HG03457 (cell line): ENCODE data around the gene HJURP.

Experiments
- ATAC-seq: cut with Tn5 transposase; IDR thresholded peaks from one replicate; pipeline ENCODE4 v1.9.1; 2021; ENCODE audit warnings: moderate number of reproducible peaks; ENCODE audit not compliant: unreplicated experiment

HJURP gene

DNA sequence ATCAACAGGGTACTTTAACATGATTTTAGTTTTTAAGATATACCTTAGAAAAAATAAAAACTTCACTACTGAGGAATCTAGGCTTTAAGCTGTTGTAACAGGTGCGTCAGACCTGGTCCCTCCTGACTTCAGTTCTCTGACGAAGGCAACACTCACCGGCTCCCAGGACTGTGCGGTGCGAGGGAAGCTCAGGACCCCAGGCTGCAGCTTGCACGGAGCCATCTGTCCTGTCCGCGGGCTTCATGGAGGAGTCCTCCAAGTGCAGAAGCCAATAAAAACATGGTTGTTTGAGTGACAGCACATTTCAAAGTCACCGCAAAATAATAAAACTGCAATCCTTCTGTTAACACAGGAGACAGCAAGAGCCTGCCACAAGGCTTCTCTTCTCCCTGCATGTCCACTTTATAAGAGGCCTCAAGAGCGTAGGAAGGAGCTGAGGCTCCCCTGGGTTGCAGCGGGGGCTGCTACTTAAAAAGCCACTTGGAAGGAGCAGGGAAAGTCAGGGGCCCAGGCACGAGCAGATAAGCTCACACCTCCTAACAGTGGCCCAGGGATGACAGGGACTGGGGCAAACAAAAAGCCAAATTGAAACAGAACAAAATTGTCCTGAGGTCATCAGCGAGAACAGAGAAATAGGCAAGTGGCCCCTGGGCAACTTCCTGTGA, 4.6 kb downstream of the HJURP start:
- ATAC-seq = no peak

DNA sequence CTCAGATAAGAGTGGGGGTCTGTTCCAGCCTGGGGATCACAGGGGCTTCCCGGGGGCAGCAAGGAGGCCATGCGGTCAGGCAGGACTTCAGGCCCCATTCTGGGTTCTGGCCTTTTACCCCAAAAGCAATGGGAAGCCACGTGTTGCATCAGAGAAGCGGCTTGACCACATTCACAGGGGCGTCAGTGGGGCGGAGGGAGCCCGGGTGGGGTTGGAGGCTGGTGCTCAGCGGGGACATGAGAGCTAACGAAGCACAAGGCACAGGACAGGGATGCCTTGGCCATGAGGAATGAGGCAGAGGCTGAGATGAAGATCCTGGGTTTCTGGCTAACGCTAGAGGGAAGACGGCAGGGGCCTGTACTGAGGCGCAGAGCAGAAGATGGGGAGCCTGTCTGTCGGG, 6.1 kb downstream of the HJURP start:
- ATAC-seq = no peak

DNA sequence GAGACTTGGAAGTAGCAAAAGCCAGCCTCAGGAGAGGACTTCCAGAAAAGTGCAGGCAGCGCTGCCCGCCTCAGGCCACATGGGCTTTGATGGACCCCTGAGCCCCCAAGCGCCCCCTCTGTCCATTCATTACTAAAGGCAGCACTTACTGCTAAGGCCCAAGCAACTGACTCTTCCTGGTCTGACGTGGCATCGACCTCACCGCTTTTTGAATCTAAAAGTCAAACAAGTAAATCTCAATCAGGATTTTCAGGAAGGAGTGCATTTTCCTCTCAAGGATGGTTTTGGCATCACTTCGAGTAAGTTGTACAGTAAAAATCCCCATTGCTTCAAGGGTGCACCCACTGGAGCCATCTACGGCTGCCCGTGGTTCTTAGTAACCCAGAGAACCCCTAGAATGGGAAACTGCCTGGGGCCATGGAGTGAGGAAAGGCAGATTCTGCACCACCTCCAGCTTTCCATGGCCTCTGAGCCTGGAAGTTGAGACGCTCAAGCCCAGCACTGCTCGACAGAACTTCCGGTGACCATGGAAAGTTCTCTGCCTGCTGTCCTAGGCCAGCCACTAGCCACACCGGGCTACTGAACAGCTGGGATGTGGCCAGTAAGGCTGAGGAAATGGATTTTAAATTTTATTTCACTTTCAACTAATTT, 7.0 kb downstream of the HJURP start:
- ATAC-seq = no peak

DNA sequence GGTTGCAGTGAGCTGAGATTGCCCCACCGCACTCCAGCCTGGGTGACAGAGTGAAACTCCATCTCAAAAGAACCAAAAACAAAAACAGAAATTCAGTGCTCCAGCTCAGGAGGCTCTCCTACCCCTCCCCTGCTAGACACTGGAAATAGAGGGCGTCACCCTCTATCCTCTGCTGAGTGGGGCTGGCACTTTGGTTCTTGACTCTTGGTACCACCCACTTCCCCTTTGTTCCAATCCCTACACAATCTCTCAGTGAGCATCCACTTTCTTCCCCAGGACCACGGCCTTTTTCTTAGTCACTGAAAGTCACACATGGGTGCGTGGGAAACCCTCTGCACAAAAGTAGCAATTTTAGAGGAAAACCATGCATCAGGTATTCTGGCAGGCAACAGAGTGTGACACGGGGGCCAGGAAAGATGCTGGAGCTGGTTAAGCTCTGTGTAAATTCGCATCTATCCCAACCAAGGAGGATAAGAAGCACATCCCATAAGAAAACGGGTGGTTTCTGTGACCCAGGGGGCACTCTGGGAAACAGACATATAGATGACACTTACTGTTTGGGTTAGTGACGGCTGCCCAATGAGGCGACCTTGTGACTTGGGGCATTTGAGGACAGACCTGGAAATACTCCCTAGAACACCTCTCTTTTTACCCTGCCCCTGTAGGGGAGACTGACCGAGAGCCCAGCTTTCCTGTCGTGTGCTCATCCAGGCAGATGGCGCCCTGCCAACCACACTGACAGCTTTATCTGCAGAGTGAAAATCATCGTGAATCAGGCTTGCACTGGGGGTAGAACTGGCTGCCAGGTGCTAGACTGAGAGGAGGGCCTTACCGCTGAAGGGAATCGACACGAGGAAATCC, 7.7 kb downstream of the HJURP start:
- no peak for ATAC-seq

DNA sequence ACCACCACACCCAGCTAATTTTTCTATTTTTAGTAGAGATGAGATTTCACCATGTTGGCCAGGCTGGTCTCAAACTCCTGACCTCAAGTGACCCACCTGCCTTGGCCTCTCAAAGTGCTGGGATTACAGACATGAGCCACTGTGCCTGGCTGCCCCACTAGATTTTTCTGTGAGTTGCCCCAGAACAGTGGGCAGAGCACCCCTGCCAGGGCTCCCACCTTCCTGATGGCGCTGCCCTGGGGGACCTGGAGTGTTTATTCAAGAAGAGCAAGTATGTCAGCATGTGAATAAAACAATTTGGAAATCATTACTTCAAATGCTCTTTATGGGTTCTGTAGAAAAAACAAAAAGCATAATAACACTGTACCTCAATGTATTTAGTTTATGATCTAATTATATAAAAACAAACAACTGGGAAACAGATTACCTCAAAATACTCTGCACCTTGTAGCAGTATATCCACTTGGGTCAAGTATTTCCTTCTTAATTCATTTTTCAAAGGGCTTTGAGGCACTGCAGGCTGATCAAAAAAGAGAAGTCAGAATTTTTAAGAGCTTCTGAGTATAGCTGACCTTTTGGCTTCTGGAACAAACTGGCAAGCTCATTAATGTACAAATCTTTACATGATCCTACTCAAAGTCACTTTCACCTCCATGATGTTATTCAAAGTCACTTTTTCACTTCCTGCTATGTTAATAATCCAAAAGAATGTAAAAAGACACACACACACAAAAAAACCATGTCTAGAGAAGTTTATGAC, 8.9 kb downstream of the HJURP start:
- no peak for ATAC-seq

DNA sequence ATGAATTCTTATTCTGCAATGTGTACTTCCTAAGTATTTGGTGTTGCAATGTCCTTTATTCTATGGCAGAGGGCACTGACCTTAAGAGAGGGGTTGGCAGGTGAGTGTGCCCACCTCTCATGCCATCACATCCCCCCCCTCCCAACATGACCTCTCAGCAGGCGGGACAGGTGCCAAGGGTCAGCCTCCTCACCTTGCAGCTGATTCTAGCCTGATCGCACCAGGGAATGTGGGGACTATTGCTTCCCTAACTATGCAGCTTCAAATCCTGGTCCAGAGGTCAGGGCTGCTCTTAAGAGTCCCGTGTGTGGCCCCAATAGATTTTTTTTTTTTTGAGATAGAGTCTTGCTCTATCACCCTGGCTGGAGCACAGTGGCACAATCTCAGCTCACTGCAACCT, 9.5 kb downstream of the HJURP start:
- ATAC-seq = no peak

DNA sequence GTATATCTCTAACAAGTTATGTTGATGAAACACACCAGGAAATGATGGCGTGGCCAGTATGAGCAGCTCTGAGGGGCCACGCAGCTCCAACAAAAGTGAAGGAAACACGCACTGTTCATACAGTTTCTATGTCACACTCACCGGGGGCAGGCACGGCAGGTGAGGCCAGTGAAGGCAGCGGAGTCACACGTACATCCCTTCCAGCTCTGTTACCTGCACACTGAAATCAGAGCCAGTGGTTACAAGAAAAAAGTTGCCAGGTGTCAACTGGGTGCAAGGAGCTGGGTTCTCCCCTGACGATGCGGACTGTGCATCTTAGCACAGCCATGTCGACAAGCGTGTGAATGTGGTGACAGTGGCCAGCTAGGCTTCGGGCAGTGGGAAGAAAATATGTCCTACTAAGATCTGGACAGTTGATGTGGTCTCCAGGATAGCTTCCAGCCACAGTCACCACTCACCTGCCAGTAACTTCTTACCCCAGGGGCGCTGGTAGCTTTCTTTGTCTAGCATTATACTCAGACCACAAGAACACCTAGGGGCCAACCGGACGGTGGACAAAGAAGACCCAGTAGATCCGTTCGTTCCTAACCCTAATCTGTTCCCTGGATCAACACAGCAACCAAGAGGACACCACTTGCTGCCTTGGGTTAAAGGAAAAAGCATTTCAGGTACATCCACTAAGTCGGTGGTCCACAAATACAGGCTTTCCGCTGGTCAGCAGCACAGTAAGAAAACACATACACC, 10.1 kb downstream of the HJURP start:
- no peak for ATAC-seq

DNA sequence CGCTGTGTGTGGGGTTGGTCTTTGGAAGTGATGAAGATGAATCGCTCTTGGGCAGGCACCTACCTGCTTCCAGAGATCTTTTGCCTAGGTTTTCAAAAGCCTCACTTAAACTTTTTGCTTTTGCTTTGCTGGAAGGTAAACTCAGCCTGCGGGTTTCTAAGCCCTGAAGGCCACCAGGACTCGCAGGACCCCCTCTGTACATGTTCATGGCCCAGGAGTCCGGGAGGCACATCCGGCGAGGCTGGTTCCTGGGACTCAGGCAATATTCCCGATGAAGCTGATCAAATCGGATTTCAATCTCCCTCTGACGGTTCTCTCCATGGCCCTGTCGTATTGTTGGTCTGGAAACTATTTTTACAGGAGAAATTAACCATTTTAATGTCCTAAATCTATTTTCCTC, 13.2 kb downstream of the HJURP start:
- no peak for ATAC-seq

DNA sequence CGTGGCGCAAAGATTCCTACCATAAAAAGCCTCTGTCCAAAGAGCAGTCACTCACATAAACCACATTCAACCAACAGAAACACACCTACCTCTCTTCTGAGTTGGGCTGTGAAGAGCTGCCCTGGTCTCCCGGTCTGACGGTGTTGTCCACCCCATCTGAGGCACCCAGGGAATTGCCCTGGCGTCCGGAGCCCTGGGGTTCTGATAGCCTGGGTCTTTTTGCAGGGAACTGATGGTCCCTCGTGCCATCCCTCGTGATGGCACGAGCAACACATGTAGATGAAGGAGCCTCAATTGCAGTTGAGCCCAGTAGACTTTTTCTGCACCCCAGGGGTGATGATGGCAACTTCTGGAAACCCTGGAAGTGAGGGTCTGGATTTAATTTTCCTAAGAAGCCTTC, 13.8 kb downstream of the HJURP start:
- no peak for ATAC-seq

DNA sequence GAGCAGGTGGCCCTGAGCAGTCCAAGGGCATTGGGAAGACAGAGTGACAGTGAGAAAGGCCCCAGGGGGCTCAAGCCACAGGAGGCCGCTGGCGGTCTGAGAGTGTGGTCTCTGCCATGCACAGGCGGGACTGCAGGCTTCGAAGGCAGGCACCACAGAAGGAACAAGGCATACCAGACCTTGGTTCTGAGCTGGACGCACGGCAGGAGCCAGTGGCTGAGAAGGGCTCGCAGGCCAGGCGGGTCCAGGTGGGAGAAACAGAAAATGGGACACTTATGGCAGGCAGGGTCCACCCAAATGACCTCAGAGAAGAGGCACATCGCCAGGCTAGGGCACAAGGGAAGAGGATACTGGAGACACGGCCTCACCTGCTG, 14.9 kb downstream of the HJURP start:
- ATAC-seq = no peak

DNA sequence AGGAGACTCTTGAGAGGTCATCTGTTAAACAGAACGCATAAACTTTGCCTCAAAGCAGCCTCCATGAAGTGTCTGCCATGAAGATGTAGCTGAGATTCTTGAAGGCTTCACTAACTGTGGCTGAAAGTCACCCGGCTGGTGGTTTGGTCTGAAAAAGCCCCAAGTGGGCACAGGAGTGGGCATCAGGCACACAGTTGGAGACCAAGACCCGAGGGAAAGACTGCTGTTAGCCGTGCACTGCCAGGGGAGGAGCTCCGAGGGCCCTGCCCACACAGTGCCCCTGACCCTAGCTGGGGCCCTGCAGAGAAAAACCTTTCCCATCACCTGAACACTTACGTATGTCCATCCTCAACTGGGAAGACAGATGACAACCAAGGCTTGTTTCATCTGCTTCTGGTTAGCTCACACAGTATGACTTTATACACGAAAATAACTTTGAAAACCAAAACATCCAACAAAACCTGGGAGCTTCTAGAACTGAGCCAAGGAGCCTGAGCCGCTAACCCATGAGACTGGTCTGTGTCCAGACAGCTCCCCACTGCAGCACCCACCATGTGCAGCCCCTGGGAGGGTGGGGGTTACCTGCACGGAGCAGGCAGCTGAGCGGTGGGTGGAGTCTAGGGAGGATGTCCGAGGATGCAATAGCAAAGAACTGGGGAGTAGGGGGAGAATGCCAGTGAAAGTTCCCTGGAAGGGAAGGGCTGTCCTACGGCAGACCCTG, 15.4 kb downstream of the HJURP start:
- no peak for ATAC-seq

DNA sequence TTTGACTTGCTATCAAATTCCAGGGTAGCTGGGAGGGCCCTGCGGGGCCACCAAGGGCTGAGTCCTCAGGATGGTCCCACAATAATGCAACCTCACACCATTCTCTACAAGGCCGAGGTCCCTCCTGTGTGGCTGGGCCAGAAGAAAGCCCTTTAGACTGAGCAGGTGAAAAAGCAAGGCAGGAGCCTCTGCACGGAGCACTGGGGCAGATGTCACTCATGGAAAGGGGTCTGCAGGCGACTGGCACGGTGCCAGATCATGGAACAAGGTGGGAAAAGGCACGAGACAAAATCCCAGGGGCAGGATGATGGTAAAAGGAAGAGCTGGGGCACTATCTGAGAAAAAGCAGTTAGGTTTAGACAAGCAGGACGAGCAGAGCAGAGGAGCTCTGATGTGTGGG, 16.1 kb downstream of the HJURP start:
- no peak for ATAC-seq

DNA sequence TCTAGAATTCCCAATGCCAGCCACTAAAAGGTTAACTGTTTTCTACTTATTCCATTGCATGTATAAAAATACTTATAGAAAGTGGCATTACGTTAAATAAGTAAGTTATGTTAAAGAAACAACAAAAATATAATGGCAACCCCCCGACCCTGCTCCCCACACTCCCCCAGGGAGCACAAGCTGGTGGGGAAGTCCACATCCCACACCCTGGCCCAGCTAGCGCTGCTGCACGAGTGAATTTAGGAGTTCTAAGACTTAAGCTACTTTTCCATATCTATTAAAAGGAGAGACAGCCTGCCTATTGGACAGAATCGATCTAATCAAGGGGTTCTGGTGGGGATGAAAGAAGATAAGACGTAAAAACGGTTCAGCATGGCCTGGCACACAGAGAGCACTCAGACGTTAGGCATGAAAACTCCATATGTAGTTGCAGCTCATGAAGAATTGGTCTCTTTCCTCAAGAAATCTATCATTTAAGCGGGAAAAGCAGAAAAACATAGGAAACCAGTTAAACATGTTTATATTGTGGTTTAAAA, 16.6 kb downstream of the HJURP start:
- no peak for ATAC-seq

DNA sequence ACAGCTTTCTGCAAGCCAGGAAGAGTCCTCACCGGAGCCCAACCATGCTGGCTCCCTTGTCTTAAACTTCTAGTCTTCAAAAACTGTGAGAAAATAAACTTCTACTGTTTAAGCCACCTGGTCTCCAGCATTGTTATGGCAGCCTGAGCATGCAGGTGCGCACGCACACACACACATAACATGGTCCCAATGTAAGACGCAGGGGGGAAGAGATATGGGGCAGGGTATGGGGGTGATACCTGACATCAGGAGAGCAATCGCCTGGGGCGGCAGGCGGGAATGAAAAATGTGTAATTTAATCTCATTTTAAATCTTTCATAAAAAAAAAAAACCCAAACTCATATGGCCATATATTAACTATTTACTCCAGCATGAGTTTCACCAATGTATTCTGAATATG, 18.0 kb downstream of the HJURP start:
- no peak for ATAC-seq

DNA sequence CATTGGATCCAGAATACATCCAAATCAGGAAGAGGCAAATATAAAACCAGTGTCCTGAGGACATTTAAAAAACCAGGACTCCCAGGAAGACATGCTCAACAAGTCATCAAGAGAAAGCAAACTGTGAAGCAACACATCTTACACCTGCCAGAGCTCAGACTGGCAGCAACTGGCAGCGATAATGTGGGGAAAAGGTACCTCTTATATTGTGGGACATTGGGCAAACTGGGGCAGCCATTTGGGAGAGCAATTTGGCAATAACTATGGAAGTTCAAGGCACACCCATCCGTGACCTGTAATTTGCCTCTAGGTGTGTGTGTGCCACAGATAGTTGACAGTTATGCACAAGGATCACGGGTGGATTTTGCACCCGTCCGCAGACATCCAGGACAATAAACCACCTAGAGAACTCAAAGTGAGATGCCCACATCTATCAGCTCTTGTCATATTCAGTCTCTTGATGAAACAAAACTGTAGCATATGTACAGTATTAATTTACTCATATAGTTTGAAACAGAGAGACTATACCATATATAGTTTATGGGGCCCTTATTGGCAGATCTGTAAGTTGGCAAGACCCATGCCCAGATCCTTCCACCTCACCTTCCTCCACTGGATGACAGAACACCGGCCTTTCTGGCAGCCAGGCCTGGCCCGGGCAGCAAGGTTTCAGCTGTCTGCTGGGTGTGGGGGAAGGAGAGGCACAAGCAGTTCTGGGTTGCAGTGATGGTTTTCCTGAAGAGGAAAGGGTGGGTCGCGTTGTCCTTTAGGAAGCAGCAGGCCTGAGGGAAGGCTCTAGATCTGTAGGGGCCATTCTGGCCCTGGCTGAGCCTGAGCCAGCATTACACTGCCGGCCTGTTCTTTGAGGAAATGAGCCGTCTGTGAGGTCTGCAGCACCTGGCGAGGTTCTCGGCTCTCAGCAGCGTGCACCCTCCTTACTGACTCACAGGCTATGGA, 18.8 kb downstream of the HJURP start:
- ATAC-seq = no peak

DNA sequence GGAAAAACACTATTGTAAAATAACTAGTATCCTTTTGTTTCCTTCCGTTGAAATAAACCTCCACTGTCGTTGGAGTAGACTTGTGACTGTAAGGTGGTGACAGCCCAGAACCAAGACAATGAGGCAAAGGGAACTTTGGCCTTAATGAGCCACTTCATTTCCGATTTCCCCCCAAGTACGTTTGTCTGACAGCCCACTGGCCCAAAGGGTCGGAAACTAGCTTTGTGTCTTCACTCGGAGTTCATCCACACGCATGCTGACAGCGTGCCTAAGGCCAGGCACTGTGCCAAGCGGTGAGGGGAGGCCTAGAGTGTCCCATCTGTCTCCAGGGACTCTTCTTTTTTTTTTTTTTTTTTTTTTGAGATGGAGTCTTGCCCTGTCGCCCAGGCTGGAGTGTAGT, 21.0 kb downstream of the HJURP start:
- ATAC-seq = no peak

DNA sequence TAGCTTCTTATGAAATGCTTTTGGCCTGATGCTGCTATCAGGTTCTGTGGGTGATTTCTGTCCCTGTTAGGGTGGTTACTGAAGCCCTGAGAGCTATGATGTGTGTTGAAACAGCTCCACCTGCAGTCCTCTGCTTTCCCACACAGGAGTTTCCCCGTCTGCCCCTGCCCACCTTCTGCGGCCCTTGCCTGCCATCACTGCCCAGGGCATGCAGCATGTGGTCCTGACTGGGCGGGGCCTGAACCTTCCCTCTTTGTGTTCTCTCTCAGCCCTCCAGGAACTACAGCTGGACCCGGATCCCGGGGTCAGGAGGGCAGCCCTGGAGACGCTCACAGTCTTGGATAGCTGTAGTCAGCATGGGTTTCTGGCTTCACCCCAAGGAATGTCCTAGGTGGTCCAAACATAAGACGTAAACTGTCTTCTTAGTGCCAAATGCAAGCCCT, 21.4 kb downstream of the HJURP start:
- no peak for ATAC-seq

DNA sequence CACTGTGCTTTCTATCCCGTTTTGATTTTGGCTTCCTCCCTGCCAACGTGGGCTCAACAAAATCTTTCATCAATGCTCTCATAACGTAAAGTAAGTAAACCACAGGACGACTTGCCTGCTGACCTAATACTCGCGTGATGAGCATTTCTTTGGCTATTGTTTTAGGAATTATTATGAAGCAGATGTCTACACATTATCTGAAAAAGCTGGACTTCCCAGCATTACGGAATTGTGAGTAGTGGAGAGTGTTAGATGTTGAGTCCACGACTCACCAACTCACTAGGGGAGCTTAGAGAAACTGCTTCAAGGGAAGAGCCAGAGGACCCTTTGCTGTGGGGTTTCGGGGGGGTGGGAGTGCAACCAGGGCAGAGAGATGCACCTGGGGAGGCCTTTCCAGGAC, 21.9 kb downstream of the HJURP start:
- no peak for ATAC-seq

DNA sequence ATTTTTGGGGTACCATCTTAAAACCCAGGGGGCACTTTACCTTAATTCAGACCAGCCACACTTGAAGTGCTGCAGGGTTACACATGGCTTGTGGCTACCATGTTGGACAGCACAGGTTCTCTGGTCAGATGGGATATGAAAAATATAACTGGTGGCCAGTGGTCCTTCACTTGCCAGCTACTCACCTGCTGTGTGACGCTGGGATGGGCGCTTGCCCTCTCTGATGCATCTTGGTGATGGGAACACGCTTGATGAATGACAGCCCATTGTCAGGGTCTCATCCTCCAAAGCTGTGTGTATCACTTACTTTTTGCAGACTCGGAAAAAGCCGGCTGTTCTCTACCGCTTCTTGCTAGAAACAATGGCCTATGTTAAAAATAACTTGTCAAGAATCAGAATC, 22.5 kb downstream of the HJURP start:
- ATAC-seq = no peak
